Spleen (tissue), 7 donors: ENCODE results near the gene FAAH.
"Not testable (repeated sequence)": the region's sequence is repeated elsewhere in the genome, so short reads cannot be mapped to it uniquely, and the experiment has no call there.

Source experiments
- CTCF ChIP-seq, 11 experiments: fragments of 200-600 bp in 7 of 11; fragments of 450-650 bp in 4 of 11; sonication (generic) in 4 of 11; IDR thresholded peaks in 8 of 11; conservative IDR thresholded peaks in 3 of 11; 1 replicate in 7 of 11; 2 replicates in 4 of 11; pipeline versions ENCODE4 v1.4.0 to v1.8.0; 2016 to 2021; ENCODE audit warnings: antibody characterized with exemption in 11 of 11, inconsistent platforms in 4 of 11, mild to moderate bottlenecking in 1 of 11
- POLR2A ChIP-seq, 3 donors: fragments of 450-650 bp; IDR thresholded peaks; one replicate each; pipeline ENCODE4 v1.5.1; 2017; ENCODE audit warnings: antibody characterized with exemption in 3 of 3, mild to moderate bottlenecking in 1 of 3
- POLR2AphosphoS5 ChIP-seq, 3 donors: sonication (generic); formaldehyde crosslinking; IDR thresholded peaks; one replicate each; pipeline ENCODE4 v1.5.1; 2017; ENCODE audit warnings: antibody characterized with exemption in 3 of 3
- donor health status: DM: no; HTN: no; CAD: no; lungs with moderate emphysema.
- donor health status: DM: no; HTN: no; CAD: no.
- donor health status: DM: no; HTN: no; CAD: no.

GRCh38 chr1:46365796-46366195 lies 28.3 kb upstream of the FAAH start:
- not testable (repeated sequence) for TF ChIP-seq CTCF (IDR thresholded peaks at IDR 0.05 in 8 of 11, conservative IDR thresholded peaks at IDR 0.05 in 3 of 11); POLR2A (IDR thresholded peaks at IDR 0.05); POLR2AphosphoS5 (IDR thresholded peaks at IDR 0.05)
